Measurements from ENCODE around the gene PABPN1.
"Not testable (repeated sequence)": the region's sequence is repeated elsewhere in the genome, so short reads cannot be mapped to it uniquely, and the experiment has no call there.

The PABPN1 gene

GRCh38 chr14:23320584-23321571 lies at the start of gene PABPN1:
Gene PABPN1, plus strand, starts transcription at chr14:23321457. Its CDS starts 13 bp downstream, at chr14:23321470.
- DNase-seq (ENCODE audit: low spot score) = peak; percentile 98
- no peak for TF ChIP-seq CTCF (IDR thresholded peaks at IDR 0.05; ENCODE audit: extremely low read depth, missing control alignments)

GRCh38 chr14:23275412-23275811 lies 45.8 kb upstream of the PABPN1 start:
- no peak for TF ChIP-seq CTCF (IDR thresholded peaks at IDR 0.05; ENCODE audit: extremely low read depth, missing control alignments)

GRCh38 chr14:23277189-23277588 lies 44.1 kb upstream of the PABPN1 start:
- no peak for DNase-seq (ENCODE audit: low spot score)
- no peak for TF ChIP-seq CTCF (IDR thresholded peaks at IDR 0.05; ENCODE audit: extremely low read depth, missing control alignments)

More at GRCh38 chr14:23275412-23275811, 45.8 kb upstream of the PABPN1 start:
- DNase-seq (ENCODE audit: low spot score) = no peak

- DNase-seq (ENCODE audit: low spot score) = not testable (repeated sequence)
These were observed 43.3 kb upstream of the PABPN1 start for GRCh38 chr14:23277928-23278327.

GRCh38 chr14:23281247-23281646 lies 40.0 kb upstream of the PABPN1 start:
- TF ChIP-seq CTCF (IDR thresholded peaks at IDR 0.05; ENCODE audit: extremely low read depth, missing control alignments) = no peak
- no peak for DNase-seq (ENCODE audit: low spot score)

GRCh38 chr14:23284654-23285529 lies 36.4 kb upstream of the PABPN1 start:
- DNase-seq (ENCODE audit: low spot score) = peak; percentile 62
- TF ChIP-seq CTCF (IDR thresholded peaks at IDR 0.05; ENCODE audit: extremely low read depth, missing control alignments) = no peak

- no peak for DNase-seq (ENCODE audit: low spot score)
- TF ChIP-seq CTCF (IDR thresholded peaks at IDR 0.05; ENCODE audit: extremely low read depth, missing control alignments) = no peak
These were observed 35.7 kb upstream of the PABPN1 start for GRCh38 chr14:23285530-23286019.

Data from GM20000 (cell line).